ENCODE data around the gene ELF4. TPM values are rescaled to one million over a fixed set of nuclear protein-coding genes. Genes with fewer than 3 reads are reported as not detected.

Gene ELF4
- total RNA-seq, 1 donor from 2014 or later, result 26.6 TPM

Other genes starting within 250 kb of the ELF4 start
- 59.3 and 62.4 TPM in 2 replicates for gene UTP14A, start 204.3 kb downstream of the ELF4 start, total RNA-seq
- gene BCORL1, start 127.9 kb downstream of the ELF4 start, total RNA-seq, result 8.8 and 9.3 TPM in 2 replicates
- 46.0 and 50.2 TPM in 2 replicates for gene AIFM1, start 55.3 kb upstream of the ELF4 start, total RNA-seq
- 20.5 and 21.5 TPM in 2 replicates for gene RAB33A, start 61.5 kb upstream of the ELF4 start, total RNA-seq
- gene ZNF280C, start 158.4 kb upstream of the ELF4 start, total RNA-seq, result 7.4 and 7.6 TPM in 2 replicates
- 8.1 and 10.5 TPM in 2 replicates for gene SLC25A14, start 229.4 kb upstream of the ELF4 start, total RNA-seq

All from activated T-helper 1 cell treated with anti-CD3 and anti-CD28 coated beads, Interleukin-12 subunit alpha, Interleukin-12 subunit beta, Interleukin-2, Interleukin-4 antibody, amounts not matched to agents 30 ng/mL and 10 ng/mL and 1 ng/mL, durations not matched to agents 14 hours and 24 hours and 36 hours (primary cell).